ENCODE results near the gene EFCAB6. TPM values are rescaled to one million over a fixed set of nuclear protein-coding genes. Genes with fewer than 3 reads are reported as not detected.

The EFCAB6 gene
- total and polyA plus RNA-seq, 4 donors: 0.14 to 2.1 (median 0.53) TPM

GRCh38 chr22:43847376-43848289, 35.5 kb upstream of the EFCAB6 start:
- Histone ChIP-seq H3K9me3 (ENCODE audit: control insufficient read depth in 4 of 4, low read length in 3 of 4) (no peaks in the 10 kb centered on the region), H3K27ac (ENCODE audit: low read depth in 1 of 2, low read length in 2 of 2) (no peak overlapping the region), H3K4me3 (ENCODE audit: low read depth in 1 of 3, low read length in 3 of 3) (no peak overlapping the region), H3K9ac (ENCODE audit: low read depth in 1 of 2, low read length in 2 of 2) (no peak overlapping the region), H3K27me3 (ENCODE audit: control insufficient read depth in 4 of 4, insufficient read depth in 4 of 4, low read length in 3 of 4) (peaks cover 0 to 2% (median 0%) of the 10 kb centered on the region in 4 donors), H3K4me1 (ENCODE audit: control insufficient read depth in 4 of 4, insufficient read depth in 4 of 4, low read length in 3 of 4) (peaks cover 0 to 11% (median 7%) of the 10 kb centered on the region in 4 donors), H3K36me3 (ENCODE audit: control insufficient read depth in 4 of 4, insufficient read depth in 3 of 4, low read depth in 1 of 4, low read length in 3 of 4) (no peaks in the 10 kb centered on the region)
- DNase-seq (ENCODE audit: low spot score): no peak
- no peak for TF ChIP-seq GABPA (IDR thresholded peaks at IDR 0.05 in 1 of 2, conservative IDR thresholded peaks at IDR 0.05 in 1 of 2)
- no peak for TF ChIP-seq NR2F2 (IDR thresholded peaks at IDR 0.05)
- no peak for TF ChIP-seq HNF4A (conservative IDR thresholded peaks at IDR 0.05)
- TF ChIP-seq ZBTB33 (IDR thresholded peaks at IDR 0.05): no peak
- TF ChIP-seq ATF3 (IDR thresholded peaks at IDR 0.05): no peak
- no peak for TF ChIP-seq FOXA2 (IDR thresholded peaks at IDR 0.05)
- no peak for TF ChIP-seq REST (IDR thresholded peaks at IDR 0.05)
- no peak for TF ChIP-seq JUND (IDR thresholded peaks at IDR 0.05)
- TF ChIP-seq EGR1 (IDR thresholded peaks at IDR 0.05; ENCODE audit: low read depth in 2 of 2): no peak
- no peak for TF ChIP-seq HNF4G (IDR thresholded peaks at IDR 0.05)
- TF ChIP-seq TAF1 (conservative IDR thresholded peaks at IDR 0.05): no peak
- TF ChIP-seq YY1 (IDR thresholded peaks at IDR 0.05): no peak
- no peak for TF ChIP-seq RAD21 (IDR thresholded peaks at IDR 0.05)
- TF ChIP-seq FOXA1 (IDR thresholded peaks at IDR 0.05): no peak
- WGBS: 86% methylated on average over 14 of the region's 14 CpGs

GRCh38 chr22:43846966-43847365, 34.9 kb upstream of the EFCAB6 start:
- Histone ChIP-seq H3K9me3 (ENCODE audit: control insufficient read depth in 4 of 4, low read length in 3 of 4) (no peaks in the 10 kb centered on the region), H3K27me3 (ENCODE audit: control insufficient read depth in 4 of 4, insufficient read depth in 4 of 4, low read length in 3 of 4) (peaks cover 0 to under 1% (median 0%) of the 10 kb centered on the region in 4 donors), H3K4me3 (ENCODE audit: low read depth in 1 of 3, low read length in 3 of 3) (no peak overlapping the region), H3K4me1 (ENCODE audit: control insufficient read depth in 4 of 4, insufficient read depth in 4 of 4, low read length in 3 of 4) (peaks cover 0 to 11% (median 7%) of the 10 kb centered on the region in 4 donors), H3K9ac (ENCODE audit: low read depth in 1 of 2, low read length in 2 of 2) (no peak overlapping the region), H3K27ac (ENCODE audit: low read depth in 1 of 2, low read length in 2 of 2) (no peak overlapping the region), H3K36me3 (ENCODE audit: control insufficient read depth in 4 of 4, insufficient read depth in 3 of 4, low read depth in 1 of 4, low read length in 3 of 4) (no peaks in the 10 kb centered on the region)
- DNase-seq (ENCODE audit: low spot score): no peak
- 72% methylated on average over 11 of the region's 11 CpGs for WGBS
- no peak for TF ChIP-seq REST (IDR thresholded peaks at IDR 0.05)
- TF ChIP-seq JUND (IDR thresholded peaks at IDR 0.05): no peak
- TF ChIP-seq ZBTB33 (IDR thresholded peaks at IDR 0.05): no peak
- TF ChIP-seq TAF1 (conservative IDR thresholded peaks at IDR 0.05): no peak
- TF ChIP-seq GABPA (IDR thresholded peaks at IDR 0.05 in 1 of 2, conservative IDR thresholded peaks at IDR 0.05 in 1 of 2): no peak
- no peak for TF ChIP-seq ATF3 (IDR thresholded peaks at IDR 0.05)
- no peak for TF ChIP-seq NR2F2 (IDR thresholded peaks at IDR 0.05)
- no peak for TF ChIP-seq HNF4G (IDR thresholded peaks at IDR 0.05)
- no peak for TF ChIP-seq HNF4A (conservative IDR thresholded peaks at IDR 0.05)
- TF ChIP-seq CTCF (IDR thresholded peaks at IDR 0.05; ENCODE audit: low read depth, low read length, missing input control): no peak
- no peak for TF ChIP-seq YY1 (IDR thresholded peaks at IDR 0.05)
- TF ChIP-seq FOXA2 (IDR thresholded peaks at IDR 0.05): no peak
